GM19324 (cell line): ENCODE results near the gene NHSL1.

Source experiments
- ATAC-seq: cut with Tn5 transposase; IDR thresholded peaks from one replicate; pipeline ENCODE4 v1.9.1; 2021; ENCODE audit warnings: mild to moderate bottlenecking, moderate library complexity; ENCODE audit not compliant: unreplicated experiment, low FRiP score

Gene NHSL1

GRCh38 chr6:138377844-138378243 is 121.5 kb downstream of the NHSL1 start, which contains the start of gene SMIM28:
TSS of gene SMIM28 (plus strand) at chr6:138377905. CDS start at chr6:138378073, 168 bp downstream.
- ATAC-seq, result no peak

- ATAC-seq, result no peak
These were observed 122.3 kb downstream of the NHSL1 start for GRCh38 chr6:138377042-138377441.

DNA sequence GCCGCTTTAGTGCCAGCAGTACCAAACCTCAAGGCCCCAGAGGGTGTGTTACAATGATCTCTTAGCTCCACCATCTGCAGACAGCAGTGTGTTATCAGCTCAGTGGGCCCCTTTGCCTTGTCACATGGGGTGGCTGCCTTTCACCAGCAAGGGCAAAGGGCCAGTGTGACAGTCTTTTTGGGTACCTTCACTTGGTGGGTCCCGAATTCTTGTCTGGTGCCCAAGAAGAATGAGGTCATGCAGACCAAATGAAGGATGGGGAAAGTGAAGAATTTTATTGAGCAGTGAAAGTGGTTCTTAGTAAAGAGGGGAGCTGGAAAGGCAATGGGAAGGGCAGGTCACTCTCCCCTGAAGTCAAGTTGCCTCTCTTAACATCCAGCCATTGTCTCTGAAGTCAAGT is 124.5 kb downstream of the NHSL1 start:
- no peak for ATAC-seq

- ATAC-seq, result no peak
These were observed 125.1 kb downstream of the NHSL1 start for GRCh38 chr6:138374230-138374629.

DNA sequence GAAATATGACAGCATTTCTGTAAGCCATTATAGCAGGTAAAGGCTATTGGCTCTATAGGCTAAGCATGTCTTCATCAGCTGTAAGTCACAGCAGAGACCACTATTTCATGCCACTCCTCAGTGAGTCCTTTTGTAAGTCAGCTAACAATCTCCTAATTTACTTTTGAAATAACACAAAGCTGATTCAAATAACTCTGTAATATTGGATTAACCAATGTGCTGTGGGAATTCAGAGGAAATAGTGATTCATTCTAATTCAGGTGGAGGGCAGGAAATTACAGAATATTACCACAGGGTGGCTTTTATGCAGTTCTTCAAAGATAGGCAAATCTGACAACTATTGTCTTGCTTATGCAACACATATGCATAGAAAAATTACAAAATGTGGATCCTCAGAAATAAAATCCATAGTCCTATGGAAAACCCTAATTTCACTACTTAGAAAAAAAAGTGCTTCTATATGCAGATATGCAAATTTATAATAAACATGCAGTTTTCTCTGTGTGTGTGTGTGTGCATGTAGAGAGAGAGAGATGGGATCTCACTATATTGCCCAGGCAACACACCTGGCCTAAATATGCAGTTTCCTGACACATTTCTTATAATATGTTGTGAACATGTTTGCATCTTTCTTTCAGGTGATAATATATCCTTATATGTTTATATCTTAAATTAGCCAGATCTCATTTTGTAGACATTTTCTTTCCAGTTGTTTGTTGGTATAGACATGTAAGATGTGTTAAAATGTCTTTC is 126.4 kb downstream of the NHSL1 start:
- ATAC-seq, result no peak
